Cardiac muscle cell (in vitro differentiated cells and primary cell): ENCODE results near the gene PROKR1. TPM values are rescaled to one million over a fixed set of nuclear protein-coding genes. Genes with fewer than 3 reads are reported as not detected.

ENCODE experiments used
- DNase-seq, 2 donors: peaks; one replicate each; pipeline versions ENCODE4 v3.0.0 to v3.0.0-alpha.2; 2010 to 2017; ENCODE audit warnings: low read depth in 1 of 2, low spot score in 1 of 2
- H3K27ac ChIP-seq: fragments of 200-600 bp; sonication (generic); 2 replicates; pipeline ENCODE4 v1.5.1; 2016
- H3K27me3 ChIP-seq: fragments of 200-600 bp; sonication (generic); 2 replicates; pipeline ENCODE4 v1.6.0; 2016; ENCODE audit warnings: control low read depth
- H3K36me3 ChIP-seq: fragments of 200-600 bp; sonication (generic); 2 replicates; pipeline ENCODE4 v1.5.1; 2016; ENCODE audit warnings: control low read depth
- H3K4me1 ChIP-seq: fragments of 200-600 bp; sonication (generic); 2 replicates; pipeline ENCODE4 v1.8.1; 2017; ENCODE audit warnings: low read depth, mild to moderate bottlenecking, mixed run types
- H3K4me3 ChIP-seq: fragments of 200-600 bp; sonication (generic); 2 replicates; pipeline ENCODE4 v1.5.1; 2016; ENCODE audit warnings: mild to moderate bottlenecking
- H3K9me3 ChIP-seq: fragments of 200-600 bp; sonication (generic); 2 replicates; pipeline ENCODE4 v1.5.1; 2017; ENCODE audit warnings: low read depth, mild to moderate bottlenecking, control low read depth
- CTCF ChIP-seq: IDR thresholded peaks from 2 replicates; pipeline ENCODE4 v1.5.1; 2012; ENCODE audit warnings: low read depth, mild to moderate bottlenecking, low read length
- polyA plus RNA-seq: library from polyadenylated mRNA; unstranded; fragments of >200 nt; fragmentation: Nextera tagmentation; extraction: Ambion mirVana; gene quantifications from 2 replicates; pipeline ENCODE4 v1.2.1, GENCODE V29; 2016
- total RNA-seq: library from RNA; depleted of rRNA; stranded (reverse); fragments of >200 nt; gene quantifications from 2 replicates; pipeline ENCODE4 v1.2.3, GENCODE V29; 2016

PROKR1 gene
- total and polyA plus RNA-seq, 2 experiments from 2014 or later: 0.06 TPM; not detected in 1

DNA sequence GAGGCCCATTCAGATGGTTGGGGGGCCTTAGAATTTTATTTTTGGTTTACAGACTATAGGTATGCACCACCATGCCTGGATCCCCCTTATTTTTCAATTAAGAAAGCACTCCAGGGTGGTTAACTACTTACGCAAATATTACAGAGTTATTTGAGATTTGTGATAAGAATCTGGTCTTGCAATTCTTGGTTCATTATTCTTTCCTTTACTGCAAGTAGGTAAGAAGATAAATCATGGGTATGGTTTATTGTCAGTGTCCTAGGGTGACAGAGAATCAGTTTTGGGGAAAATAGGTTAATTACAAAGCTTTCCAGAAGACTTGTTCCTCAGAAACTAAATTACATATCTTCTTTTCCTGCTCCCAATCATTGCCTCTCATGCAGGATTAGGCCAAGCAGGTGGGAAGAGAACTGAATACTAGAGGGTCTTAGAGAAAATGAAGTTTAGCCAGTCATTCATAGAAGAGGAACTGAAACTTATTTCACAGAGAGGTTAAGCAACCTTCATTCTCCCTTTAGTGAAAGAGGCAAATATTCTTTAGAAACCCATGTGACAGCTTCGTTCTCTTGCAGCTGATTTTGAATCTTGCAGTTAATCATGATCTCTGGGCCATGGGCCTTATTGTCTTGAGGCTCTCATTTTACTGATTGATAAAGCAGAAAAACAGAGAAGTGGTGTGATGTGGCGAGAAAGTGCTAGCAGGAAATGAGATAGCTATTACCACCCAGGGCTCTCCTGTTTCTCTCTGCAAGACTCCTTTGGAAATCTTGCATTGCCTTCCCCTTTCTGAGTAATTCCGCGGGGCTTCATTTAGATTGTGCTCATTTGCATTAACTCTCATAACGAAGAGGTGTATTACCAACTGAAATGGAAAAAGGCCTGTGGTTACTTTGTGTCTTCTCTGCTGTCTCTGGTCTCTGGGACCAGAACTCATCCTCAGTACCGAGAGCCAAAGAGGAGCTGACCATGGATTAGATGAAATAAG is 46.5 kb downstream of the PROKR1 start:
- Histone ChIP-seq H3K36me3 (no peaks in the 10 kb centered on the region), H3K27me3 (no peaks in the 10 kb centered on the region), H3K4me1 (no peaks in the 10 kb centered on the region), H3K4me3 (no peak overlapping the region), H3K27ac (no peak overlapping the region), H3K9me3 (no peaks in the 10 kb centered on the region)
- no peak for DNase-seq
- TF ChIP-seq CTCF: no peak

DNA sequence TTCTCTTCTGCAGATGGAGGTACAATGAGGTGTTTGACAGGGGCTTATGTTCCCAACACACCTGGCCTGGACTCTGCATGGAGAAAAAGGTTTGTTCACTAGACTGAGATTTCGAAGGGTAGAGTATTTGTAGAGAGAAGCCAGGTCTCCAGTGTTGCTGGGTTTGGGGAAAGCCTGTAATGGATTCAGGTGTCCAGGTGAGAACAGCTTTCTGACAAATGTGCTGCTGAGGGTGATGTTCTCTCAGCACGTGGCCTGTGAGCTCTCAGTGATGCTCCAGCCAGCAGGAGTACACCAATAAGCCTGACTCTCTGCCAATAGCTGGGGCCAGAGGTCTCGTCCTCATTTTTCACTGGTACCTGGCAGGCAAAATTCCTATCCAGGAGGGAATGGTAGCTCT is 47.5 kb downstream of the PROKR1 start:
- no peak for DNase-seq
- no peak for TF ChIP-seq CTCF
- Histone ChIP-seq H3K4me1 (no peaks in the 10 kb centered on the region), H3K27ac (no peak overlapping the region), H3K27me3 (no peaks in the 10 kb centered on the region), H3K36me3 (no peaks in the 10 kb centered on the region), H3K4me3 (no peak overlapping the region), H3K9me3 (no peaks in the 10 kb centered on the region)

- H3K9me3 ChIP-seq: no peaks in the 10 kb centered on the region
- H3K4me1 ChIP-seq: no peaks in the 10 kb centered on the region
- no peak overlapping the region for H3K4me3 ChIP-seq
- H3K27ac ChIP-seq: no peak overlapping the region
- no peaks in the 10 kb centered on the region for H3K36me3 ChIP-seq
- no peak for TF ChIP-seq CTCF
- DNase-seq: no peak
- no peaks in the 10 kb centered on the region for H3K27me3 ChIP-seq
Observed at GRCh38 chr2:68692511-68692910, 49.1 kb downstream of the PROKR1 start.

- no peaks in the 10 kb centered on the region for H3K27me3 ChIP-seq
- no peak for DNase-seq
Observed at GRCh38 chr2:68693951-68694350, 50.6 kb downstream of the PROKR1 start.

DNA sequence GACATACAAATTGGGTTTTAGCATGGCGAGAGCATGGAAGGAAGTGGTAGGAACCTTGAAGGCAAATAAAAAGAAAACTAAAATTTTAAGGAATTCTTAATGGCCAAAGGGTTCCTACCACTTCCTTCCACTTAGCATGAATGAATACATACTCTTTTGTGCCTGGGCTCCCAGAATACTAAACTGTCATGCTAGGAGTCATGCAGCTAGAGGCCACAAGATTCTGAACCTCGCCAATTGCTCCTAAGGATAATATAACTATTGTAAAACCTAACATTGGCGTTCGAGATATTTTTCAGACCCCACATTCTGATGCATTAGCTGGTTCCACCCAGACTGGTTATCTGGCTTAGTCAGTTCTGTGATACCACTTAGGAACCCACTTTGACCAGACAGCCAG is 52.6 kb downstream of the PROKR1 start:
- no peak for DNase-seq
- no peak for TF ChIP-seq CTCF
- Histone ChIP-seq H3K4me3 (no peak overlapping the region), H3K9me3 (no peaks in the 10 kb centered on the region), H3K27ac (no peak overlapping the region), H3K4me1 (no peaks in the 10 kb centered on the region), H3K36me3 (no peaks in the 10 kb centered on the region), H3K27me3 (no peaks in the 10 kb centered on the region)

More at GRCh38 chr2:68693951-68694350, 50.6 kb downstream of the PROKR1 start:
- Histone ChIP-seq H3K4me3 (no peak overlapping the region), H3K9me3 (no peaks in the 10 kb centered on the region), H3K27ac (no peak overlapping the region), H3K36me3 (no peaks in the 10 kb centered on the region), H3K4me1 (no peaks in the 10 kb centered on the region)
- TF ChIP-seq CTCF: no peak
